ENCODE measurements around the gene DENND1A.

DENND1A gene

DNA sequence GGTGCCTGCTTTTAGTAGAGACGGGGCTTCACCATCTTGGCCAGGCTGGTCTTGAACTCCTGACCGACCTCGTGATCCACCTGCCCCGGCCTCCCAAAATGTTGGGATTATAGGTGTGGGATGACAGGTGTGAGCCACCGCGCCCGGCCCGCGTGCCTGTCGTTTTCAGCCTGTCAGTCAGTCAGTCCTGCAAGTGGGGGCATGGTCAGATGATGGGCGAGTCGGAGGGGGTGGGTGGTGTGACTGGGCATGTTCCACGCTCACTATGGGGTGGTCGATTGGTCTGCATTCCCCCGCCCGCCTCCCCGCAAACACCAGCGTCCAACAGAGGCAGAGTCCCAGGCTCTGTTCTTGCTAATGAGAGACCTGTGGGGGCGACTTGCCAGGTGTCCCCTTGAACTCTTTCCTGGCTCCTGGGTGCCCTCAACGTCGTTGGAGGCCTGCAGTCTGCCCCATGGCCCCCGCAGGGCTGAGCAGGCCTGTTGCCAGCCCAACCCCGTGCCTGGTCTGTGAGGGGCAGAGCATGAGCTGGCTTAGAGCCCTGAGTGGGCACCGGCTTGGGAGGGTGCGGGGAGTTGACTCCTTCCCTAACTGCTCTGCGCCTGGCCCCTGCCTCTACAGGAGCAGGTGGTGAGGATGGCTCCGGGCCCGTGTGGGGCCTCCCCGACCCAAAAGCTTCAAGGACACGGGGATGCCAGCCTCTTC, 550.8 kb downstream of the DENND1A start:
- DNase-seq, result no peak

DNA sequence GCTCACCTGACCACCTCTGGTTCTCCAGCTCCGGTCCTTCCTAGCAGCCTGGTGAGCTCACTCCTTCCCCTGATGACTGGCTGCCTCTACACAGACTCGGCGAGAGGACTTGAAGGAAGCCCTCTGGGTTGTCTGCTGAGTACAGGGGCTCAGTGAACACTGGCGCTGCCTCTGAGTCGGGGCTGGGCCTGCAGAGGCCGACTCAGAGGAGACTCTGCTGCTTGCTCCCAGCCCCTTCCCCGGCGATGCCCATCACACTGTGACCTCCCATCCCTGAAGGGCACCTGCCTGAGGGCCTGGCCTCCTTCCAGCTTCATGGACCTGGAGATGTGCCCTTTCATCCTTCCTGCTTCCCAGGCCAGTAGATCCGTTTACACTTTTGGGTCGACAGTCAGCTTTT, 551.9 kb downstream of the DENND1A start:
- DNase-seq, result no peak

DNA sequence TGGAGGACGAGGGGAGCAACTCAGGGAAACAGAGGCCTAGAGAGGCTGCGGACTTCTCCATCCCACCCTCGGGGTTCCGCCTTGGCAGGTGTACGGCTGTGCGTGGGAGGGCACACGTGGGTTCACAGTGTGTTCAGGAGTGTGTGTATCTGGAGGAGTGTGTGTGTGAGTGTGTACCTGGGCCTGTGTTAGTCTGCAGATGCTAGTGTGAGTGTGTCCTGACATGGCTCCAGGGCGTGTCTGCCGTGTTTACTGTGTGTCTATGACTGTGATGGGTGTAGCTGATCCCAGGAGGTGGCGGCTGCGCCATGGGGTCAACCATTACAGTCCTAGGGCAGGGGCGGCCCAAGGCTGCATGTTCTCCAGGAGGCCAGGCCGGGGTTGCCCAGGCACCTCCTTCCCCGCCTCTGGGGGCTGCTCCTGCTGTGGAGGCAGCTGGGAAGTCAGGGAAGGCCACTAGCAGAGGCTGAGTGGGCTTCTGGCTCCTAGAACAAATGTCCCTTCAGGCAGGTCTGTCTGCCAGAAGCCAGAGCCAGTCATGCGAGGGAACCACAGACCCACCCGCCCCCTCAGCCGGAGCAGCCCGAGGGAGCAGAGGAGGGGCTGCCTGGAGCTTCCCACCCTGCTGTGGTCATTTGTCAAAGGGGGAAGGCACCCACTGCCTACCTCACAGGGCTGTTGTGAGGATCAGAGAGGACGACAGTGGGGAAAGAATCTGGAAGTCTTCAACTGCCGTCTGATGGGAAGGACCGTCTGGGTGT, 552.5 kb downstream of the DENND1A start:
- DNase-seq, result no peak

DNA sequence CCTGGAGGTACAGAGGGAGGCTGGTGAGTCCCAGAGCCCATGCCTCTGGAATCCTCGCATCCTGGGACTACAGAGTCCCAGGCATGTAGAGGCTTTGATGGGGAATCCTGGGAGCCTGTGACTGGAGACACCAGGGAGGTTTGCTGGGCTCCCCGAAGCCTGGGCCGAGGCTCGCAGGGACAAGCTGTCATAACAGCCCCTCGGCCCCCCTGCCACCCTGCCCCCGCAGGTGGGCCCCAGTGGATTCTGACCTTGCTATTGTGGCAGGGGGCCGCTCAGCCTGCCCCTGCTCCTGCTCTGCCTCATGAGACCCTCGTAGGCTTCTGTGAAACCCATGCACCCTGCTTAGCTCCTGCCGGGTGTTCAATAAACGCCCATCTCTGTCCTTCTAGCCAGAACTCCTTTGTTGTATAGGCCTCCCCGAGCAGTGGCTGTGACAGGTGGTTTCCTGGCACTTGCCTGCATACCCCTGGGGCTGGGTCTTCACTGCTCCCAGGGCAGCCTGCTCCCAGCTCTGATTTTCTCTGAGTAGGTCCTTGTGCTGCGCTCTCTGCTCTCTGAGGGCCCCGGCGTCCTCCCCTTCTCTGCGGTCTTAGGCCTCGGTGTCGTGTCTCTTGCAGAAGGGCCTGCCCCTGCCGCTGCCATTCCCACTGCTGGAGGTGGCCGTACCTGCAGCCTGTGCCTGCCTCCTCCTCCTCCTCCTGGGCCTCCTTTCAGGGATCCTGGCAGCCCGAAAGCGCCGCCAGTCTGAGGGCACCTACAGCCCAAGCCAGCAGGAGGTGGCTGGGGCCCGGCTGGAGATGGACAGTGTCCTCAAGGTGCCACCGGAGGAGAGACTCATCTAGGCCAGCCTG, 553.5 kb downstream of the DENND1A start:
- DNase-seq, result no peak

DNA sequence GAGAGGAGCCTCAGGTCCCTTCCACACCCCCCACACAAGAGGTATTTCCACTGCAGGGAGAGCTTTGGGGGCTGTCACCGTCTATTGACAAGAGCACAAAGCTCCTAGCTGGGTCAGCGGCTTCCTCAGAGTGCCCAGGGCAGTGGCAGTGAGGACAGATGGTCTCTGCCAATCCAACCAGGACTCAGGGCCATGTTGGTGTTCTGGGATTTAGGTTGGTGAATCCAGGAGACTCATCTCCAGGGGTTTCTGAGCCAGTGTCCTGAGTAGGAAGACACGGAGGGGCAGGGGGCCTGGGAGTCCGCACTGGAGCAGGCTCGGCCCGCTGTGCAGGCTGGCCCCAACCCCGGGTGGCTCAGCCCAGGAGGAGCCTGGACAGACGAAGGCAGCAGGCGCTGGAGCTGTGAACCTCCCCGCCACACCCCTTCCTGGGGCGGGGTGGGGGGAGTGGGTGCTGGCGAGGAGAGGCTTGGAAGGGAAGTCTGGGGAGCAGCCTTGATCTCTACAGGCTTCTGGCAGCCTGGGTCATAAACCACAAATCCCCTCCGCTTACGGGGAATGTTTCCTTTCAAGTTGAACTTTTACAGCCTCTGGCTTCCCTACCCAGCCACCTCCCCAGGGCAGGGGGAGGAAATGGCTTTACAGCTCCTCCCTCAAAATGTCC, 554.3 kb downstream of the DENND1A start:
- DNase-seq, result no peak

DNA sequence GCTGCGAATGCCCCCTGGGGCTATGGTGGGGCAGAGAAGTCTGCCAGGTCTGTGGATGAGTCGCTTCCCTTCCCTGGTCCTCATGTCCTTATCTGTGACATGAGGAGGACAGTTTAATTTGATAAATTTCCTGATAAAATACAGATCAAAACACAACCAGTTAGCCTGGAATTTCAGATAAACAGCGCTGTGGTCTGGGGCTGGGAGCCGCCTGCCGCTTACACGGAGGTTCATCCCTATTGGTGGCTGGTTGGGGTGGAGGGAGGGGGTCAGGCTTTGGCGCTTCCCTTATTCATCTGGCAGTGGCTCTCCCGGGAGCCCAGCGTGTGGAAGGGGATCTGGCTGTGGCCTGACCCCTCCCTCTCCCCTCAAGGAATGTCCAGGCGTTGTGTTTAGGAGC, 556.0 kb downstream of the DENND1A start:
- DNase-seq, result no peak

DNA sequence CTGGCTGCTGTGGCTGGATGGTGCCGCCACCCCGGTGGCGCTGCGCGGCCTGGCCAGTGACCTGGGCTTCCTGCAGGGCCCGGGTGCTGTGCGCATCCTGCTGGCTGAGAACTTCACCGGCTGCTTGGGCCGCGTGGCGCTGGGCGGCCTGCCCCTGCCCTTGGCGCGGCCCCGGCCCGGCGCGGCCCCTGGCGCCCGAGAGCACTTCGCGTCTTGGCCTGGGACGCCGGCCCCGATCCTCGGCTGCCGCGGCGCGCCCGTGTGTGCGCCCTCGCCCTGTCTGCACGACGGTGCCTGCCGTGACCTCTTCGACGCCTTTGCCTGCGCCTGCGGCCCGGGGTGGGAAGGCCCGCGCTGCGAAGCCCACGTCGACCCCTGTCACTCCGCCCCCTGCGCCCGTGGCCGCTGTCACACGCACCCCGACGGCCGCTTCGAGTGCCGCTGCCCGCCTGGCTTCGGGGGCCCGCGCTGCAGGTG, 556.4 kb downstream of the DENND1A start:
- DNase-seq, result no peak

DNA sequence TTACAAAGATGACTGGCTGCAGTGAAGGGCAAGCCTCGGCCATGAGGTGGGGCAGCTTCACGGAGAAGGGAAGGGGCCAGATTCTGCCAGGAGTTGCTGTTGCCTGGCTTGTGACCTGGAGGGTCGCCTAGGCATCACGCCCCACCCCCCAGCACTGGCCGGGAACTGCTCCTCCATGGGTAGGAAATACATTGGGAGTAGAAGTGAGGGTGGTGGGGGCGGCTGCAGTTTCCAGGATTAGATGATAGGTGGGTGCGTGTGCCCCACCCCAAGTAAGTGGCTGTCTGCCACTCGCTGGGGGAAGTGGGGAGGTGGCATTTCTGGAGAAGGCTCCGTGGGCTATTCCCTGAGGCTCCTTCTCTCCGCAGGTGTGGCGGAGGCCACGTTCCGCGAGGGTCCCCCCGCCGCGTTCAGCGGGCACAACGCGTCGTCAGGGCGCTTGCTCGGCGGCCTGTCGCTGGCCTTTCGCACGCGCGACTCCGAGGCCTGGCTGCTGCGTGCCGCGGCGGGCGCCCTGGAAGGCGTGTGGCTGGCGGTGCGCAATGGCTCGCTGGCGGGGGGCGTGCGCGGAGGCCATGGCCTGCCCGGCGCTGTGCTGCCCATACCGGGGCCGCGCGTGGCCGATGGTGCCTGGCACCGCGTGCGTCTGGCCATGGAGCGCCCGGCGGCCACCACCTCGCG, 557.0 kb downstream of the DENND1A start:
- no peak for DNase-seq

DNA sequence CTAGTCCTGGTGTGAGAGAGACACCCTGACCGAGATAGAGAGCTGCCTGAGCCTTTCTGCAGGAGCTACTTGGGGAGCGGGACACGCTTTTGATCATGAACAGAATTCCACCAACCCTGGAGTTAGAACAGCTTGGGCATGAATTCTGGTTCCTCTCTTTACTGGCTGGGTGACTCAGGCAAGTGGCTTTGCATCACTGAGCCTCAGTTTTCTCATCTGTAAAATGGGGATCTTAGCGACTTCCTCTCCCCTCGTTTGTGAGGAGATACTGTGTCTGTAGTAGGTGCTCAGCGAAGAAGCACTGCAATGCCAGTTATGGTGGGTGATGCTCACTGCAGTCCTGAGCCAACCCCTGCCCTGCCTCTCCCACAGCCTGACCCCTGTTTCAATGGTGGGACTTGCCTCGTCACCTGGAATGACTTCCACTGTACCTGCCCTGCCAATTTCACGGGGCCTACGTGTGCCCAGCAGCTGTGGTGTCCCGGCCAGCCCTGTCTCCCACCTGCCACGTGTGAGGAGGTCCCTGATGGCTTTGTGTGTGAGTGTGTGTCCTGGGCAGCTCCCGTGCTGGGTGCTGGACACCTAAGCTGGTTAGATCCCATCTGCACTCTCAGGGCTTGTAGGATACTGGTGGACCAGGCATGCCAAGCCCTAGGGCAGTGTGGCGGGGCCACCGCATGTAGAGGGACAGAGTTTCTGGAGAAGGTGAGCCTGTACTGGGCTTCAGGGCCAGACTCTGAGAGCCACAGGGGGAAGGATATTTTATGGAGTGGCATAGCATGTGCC, 557.9 kb downstream of the DENND1A start:
- DNase-seq, result no peak

DNA sequence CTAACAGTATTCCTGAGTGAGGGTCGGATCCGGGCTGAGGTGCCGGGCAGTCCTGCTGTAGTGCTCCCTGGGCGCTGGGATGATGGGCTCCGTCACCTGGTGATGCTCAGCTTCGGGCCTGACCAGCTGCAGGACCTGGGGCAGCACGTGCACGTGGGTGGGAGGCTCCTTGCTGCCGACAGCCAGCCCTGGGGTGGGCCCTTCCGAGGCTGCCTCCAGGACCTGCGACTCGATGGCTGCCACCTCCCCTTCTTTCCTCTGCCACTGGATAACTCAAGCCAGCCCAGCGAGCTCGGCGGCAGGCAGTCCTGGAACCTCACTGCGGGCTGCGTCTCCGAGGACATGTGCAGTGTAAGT, 558.7 kb downstream of the DENND1A start:
- no peak for DNase-seq

DNA sequence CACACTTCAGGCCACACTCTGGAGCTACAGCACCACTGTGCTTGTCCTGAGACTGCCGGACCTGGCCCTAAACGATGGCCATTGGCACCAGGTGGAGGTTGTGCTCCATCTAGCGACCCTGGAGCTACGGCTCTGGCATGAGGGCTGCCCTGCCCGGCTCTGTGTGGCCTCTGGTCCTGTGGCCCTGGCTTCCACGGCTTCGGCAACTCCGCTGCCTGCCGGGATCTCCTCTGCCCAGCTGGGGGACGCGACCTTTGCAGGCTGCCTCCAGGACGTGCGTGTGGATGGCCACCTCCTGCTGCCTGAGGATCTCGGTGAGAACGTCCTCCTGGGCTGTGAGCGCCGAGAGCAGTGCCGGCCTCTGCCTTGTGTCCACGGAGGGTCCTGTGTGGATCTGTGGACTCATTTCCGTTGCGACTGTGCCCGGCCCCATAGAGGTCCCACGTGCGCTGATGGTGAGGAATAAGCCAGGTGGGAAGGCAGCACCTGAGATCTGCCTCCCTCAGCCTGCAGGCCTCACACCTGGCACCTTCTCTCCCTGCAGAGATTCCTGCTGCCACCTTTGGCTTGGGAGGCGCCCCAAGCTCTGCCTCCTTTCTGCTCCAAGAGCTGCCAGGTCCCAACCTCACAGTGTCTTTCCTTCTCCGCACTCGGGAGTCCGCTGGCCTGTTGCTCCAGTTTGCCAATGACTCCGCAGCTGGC, 559.2 kb downstream of the DENND1A start:
- no peak for DNase-seq

DNA sequence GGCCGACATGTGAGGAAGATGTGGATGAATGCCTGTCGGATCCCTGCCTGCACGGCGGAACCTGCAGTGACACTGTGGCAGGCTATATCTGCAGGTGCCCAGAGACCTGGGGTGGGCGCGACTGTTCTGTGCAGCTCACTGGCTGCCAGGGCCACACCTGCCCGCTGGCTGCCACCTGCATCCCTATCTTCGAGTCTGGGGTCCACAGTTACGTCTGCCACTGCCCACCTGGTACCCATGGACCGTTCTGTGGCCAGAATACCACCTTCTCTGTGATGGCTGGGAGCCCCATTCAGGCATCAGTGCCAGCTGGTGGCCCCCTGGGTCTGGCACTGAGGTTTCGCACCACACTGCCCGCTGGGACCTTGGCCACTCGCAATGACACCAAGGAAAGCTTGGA, 559.8 kb downstream of the DENND1A start:
- DNase-seq, result no peak

DNA sequence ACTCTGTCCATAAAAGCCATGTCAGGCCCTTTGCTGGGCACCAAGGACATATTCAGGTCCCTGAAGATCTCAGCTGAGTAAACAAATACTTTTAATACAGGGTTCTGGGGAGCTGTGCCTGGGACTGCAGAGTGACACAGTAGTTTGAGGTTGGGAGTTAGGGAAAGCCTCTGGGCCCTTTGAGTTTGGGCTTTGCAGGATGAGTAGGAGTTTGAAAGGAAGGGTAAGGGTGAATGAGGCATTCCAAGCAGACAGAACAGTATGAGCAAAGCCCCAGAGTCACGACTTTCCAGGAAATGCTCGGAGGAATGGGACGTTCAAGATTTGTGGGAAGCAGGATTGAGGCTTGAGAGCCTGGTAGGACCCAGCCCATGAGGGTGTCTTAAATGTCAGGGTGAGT, 560.6 kb downstream of the DENND1A start:
- no peak for DNase-seq

DNA sequence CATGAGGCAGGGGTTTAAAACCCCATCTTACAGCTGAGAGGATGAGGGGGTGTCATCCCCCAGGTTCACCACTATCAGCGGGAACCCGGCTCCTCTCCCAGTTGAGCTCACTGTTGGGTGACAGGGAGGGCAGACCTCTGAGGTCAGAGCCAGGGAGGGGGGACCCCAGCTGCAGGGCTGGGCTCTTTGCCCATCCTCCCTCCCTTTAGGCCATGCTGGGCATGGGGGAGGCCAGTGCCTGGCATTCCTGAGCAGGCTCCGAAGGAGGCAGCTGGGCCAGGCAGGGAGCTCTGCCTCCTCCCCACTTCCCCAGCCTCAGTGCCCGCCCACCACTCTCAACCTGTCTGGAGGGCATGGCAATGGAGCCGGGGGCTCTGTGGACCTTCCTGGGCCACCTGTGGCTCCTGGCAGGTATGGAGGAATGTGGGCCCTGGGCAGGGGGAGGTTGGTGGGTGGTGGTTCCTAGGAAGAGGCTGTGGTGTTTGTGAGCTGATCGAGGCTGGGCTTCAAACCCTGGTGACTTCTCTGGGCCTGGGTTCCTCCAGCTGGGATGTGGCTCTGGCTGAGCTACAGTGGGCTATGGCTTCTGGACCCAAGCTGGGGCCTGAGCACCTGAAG, 561.3 kb downstream of the DENND1A start:
- DNase-seq, result no peak

DNA sequence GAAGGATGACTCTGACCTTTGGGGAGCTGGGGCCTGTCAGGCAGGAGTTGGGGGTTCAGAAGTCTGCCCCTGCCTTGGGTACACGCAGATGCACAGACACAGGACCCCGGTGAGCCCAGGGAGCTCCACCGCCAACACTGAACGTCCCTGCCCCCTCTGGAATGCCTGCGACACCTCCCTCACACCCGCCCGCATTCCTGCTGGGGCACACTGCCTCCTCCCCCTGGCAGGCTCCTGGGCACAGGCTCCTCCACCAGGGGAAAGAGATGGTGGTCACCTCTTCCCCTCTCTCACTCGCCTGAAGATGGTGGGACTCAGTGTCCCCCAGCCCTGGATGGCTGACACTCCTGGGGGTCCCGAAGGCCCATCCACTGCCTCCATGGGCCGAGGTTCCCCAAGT, 561.9 kb downstream of the DENND1A start:
- no peak for DNase-seq

DNA sequence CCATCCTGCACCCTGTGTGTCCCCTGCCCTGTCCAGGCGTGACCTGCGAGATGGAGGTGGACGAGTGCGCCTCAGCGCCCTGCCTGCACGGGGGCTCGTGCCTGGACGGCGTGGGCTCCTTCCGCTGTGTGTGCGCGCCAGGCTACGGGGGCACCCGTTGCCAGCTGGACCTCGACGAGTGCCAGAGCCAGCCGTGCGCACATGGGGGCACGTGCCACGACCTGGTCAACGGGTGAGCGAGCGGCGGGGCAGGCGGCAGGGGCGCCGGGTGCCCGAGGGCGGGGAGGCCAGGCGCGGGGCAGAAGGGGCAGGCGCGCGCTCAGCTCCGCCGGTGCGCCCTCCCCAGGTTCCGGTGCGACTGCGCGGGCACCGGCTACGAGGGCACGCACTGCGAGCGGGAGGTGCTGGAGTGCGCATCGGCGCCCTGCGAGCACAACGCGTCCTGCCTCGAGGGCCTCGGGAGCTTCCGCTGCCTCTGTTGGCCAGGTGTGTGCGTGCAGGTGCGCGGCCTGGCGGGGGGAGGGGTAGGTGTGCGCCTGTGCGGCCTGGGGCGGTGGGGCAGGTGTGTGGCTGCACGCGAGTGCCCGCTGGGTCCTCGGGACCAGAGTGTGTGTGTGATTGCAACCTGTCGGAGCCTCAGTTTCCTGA, 563.9 kb downstream of the DENND1A start:
- DNase-seq, result no peak

DNA sequence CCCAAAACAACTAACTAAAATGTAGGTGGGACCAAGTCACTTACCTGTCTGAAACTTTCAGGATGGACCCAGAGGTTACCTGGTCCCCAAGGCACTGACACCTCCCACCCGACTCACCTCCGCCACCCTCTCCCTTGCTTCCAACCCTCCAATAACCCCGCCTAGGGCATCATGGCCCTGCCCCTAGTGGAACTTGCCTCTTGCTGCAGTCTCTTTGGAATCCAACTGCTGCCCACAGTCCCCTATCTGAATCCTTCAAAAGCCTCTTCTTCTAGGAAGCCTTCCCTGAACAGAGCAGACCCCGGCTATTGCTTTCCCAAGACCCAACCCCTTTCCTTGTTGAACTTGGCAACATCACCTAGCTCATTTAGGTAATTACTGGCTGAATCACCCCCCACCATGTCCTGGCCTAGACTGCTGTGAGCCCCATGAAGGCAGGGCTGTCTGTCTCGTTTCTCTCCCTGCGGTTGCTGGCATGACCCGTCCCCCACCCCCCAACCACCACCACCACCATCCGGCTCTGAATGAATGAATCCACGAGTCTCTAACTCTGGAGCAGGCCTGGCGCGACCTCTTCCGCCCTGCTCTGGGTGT, 564.5 kb downstream of the DENND1A start:
- no peak for DNase-seq

DNA sequence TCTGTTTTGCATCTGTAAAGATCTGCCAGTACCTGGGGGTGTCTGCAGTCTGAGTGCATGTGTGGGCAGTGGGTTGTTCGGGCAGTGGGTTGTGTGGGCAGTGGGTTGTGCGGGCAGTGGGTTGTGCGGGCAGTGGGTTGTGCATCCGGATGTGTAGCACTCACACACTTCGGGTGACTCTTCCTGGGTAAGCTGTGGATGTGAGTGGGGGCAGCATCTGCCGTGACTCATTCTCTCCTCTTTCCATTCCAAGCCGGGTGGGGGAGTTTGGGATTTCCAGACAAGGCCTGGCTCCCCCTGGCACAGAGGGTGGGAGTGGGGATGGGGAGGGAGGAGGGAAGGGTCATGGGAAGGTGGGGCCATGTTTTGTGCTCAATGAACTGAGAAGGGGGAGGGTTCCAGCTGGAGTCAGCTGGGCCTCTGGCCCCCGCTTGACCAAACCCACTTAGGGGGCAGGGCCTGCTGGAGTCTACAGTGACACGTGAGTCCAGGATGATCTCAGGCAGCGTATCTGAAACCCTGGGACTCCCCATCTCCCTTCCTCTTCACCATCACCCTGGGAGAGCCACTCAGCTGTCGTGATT, 565.6 kb downstream of the DENND1A start:
- no peak for DNase-seq

DNA sequence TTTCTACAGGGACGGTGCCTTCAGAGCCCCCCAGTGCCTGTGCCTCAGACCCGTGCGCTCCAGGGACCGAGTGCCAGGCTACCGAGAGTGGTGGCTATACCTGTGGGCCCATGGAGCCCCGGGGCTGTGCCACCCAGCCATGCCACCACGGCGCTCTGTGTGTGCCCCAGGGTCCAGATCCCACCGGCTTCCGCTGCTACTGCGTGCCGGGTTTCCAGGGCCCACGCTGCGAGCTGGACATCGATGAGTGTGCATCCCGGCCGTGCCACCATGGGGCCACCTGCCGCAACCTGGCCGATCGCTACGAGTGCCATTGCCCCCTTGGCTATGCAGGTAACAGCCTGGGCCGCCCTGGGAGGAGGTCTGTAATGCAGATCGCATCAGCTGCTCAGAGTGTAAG, 567.1 kb downstream of the DENND1A start:
- DNase-seq, result no peak

All from stimulated activated CD4-positive, alpha-beta T cell treated with anti-CD3 and anti-CD28 coated beads, Interleukin-15, amount 100 ng/mL, for 24 hours (primary cell).